Progenitor cell of endocrine pancreas (in vitro differentiated cells): ENCODE measurements around the gene UBL4A. TPM values are rescaled to one million over a fixed set of nuclear protein-coding genes. Genes with fewer than 3 reads are reported as not detected.

ENCODE experiments used
- DNase-seq: peaks from one replicate; pipeline ENCODE4 v3.0.0; 2021; ENCODE audit warnings: low spot score; ENCODE audit not compliant: unreplicated experiment
- H3K27ac Mint-ChIP-seq: 2 replicates; pipeline ENCODE4 v1.8.0; 2021; ENCODE audit warnings: mild to moderate bottlenecking, moderate library complexity, mixed read lengths
- H3K27me3 Mint-ChIP-seq: 2 replicates; pipeline ENCODE4 v1.8.0; 2021; ENCODE audit warnings: mixed read lengths
- H3K36me3 Mint-ChIP-seq: 2 replicates; pipeline ENCODE4 v1.8.0; 2022; ENCODE audit warnings: mixed read lengths; ENCODE audit not compliant: insufficient read depth
- H3K4me1 Mint-ChIP-seq: 2 replicates; pipeline ENCODE4 v1.8.0; 2021; ENCODE audit warnings: low read depth, mixed read lengths
- H3K4me3 Mint-ChIP-seq: 2 replicates; pipeline ENCODE4 v1.8.0; 2021; ENCODE audit warnings: low read depth, mild to moderate bottlenecking, moderate library complexity, mixed read lengths
- H3K9me3 Mint-ChIP-seq: 2 replicates; pipeline ENCODE4 v1.8.0; 2021; ENCODE audit warnings: low read depth, mixed read lengths
- CTCF ChIP-seq: fragments of 200-600 bp; sonication (generic); IDR thresholded peaks from one replicate; pipeline ENCODE4 v1.5.0; 2021; ENCODE audit warnings: antibody characterized with exemption, mild to moderate bottlenecking; ENCODE audit not compliant: unreplicated experiment
- total RNA-seq: library from RNA; stranded (reverse); gene quantifications from 2 replicates; pipeline ENCODE4 v1.2.1, GENCODE V29; 2021

Gene UBL4A
- total RNA-seq, 1 donor from 2014 or later = 20.0 TPM

- Mint-ChIP-seq H3K27ac (no peak overlapping the region), H3K4me1 (no peaks in the 10 kb centered on the region), H3K27me3 (no peaks in the 10 kb centered on the region), H3K4me3 (no peak overlapping the region), H3K9me3 (peaks cover 3% of the 10 kb centered on the region), H3K36me3 (peaks cover 1% of the 10 kb centered on the region)
- TF ChIP-seq CTCF = no peak
- DNase-seq = no peak
Observed at GRCh38 chrX:154484255-154485149, 1.9 kb downstream of the UBL4A start.

GRCh38 chrX:154483325-154483724, 3.1 kb downstream of the UBL4A start:
- Mint-ChIP-seq H3K4me1 (no peaks in the 10 kb centered on the region), H3K36me3 (peaks cover 1% of the 10 kb centered on the region), H3K4me3 (no peak overlapping the region), H3K9me3 (peaks cover 3% of the 10 kb centered on the region), H3K27me3 (no peaks in the 10 kb centered on the region), H3K27ac (no peak overlapping the region)
- no peak for DNase-seq
- TF ChIP-seq CTCF = no peak

GRCh38 chrX:154482786-154483185, 3.6 kb downstream of the UBL4A start:
- Mint-ChIP-seq H3K36me3 (peaks cover 1% of the 10 kb centered on the region), H3K27me3 (no peaks in the 10 kb centered on the region), H3K9me3 (peaks cover 3% of the 10 kb centered on the region), H3K27ac (no peak overlapping the region), H3K4me1 (no peaks in the 10 kb centered on the region), H3K4me3 (no peak overlapping the region)
- DNase-seq = no peak
- TF ChIP-seq CTCF = no peak

GRCh38 chrX:154481911-154482601, 4.4 kb downstream of the UBL4A start:
- peaks cover 3% of the 10 kb centered on the region for H3K9me3 Mint-ChIP-seq
- no peaks in the 10 kb centered on the region for H3K27me3 Mint-ChIP-seq
- H3K4me1 Mint-ChIP-seq = no peaks in the 10 kb centered on the region
- TF ChIP-seq CTCF = no peak
- H3K27ac Mint-ChIP-seq = peak overlapping the region; percentile 8
- H3K36me3 Mint-ChIP-seq = peaks cover 1% of the 10 kb centered on the region
- no peak for DNase-seq
- H3K4me3 Mint-ChIP-seq = peak overlapping the region; percentile 3

GRCh38 chrX:154481195-154481594, 5.2 kb downstream of the UBL4A start:
- Mint-ChIP-seq H3K4me1 (no peaks in the 10 kb centered on the region), H3K4me3 (no peak overlapping the region), H3K36me3 (peaks cover 1% of the 10 kb centered on the region), H3K27ac (no peak overlapping the region), H3K9me3 (peaks cover 3% of the 10 kb centered on the region), H3K27me3 (no peaks in the 10 kb centered on the region)
- no peak for TF ChIP-seq CTCF
- no peak for DNase-seq
